ENCODE results near the gene IRF7.

The IRF7 gene

GRCh38 chr11:626475-627307, 10.9 kb upstream of the IRF7 start, which contains the start of gene SCT:
Gene SCT, minus strand, starts transcription at chr11:627181. Its CDS starts 38 bp downstream, at chr11:627143.
- Histone ChIP-seq H3K4me3 (ENCODE audit: low read length) (no peak within 1 kb of the TSS), H3K4me1 (ENCODE audit: control insufficient read depth, insufficient read depth, low read length) (peaks cover 10% of the 10 kb centered on the region), H3K9me3 (replicated peaks; ENCODE audit: low read length) (no peaks in the 10 kb centered on the region), H3K9ac (ENCODE audit: low read depth, low read length) (no peak within 1 kb of the TSS), H3K27me3 (ENCODE audit: control insufficient read depth, insufficient read depth, low read length) (no peaks in the 10 kb centered on the region), H3K36me3 (ENCODE audit: insufficient read depth, low read length) (no peaks in the 10 kb centered on the region), H3K4me2 (ENCODE audit: low read length) (no peak within 1 kb of the TSS)

GRCh38 chr11:625636-626268, 10.0 kb upstream of the IRF7 start:
- Histone ChIP-seq H3K9ac (ENCODE audit: low read depth, low read length) (no peak overlapping the region), H3K4me2 (ENCODE audit: low read length) (no peak overlapping the region), H3K4me1 (ENCODE audit: control insufficient read depth, insufficient read depth, low read length) (peaks cover 10% of the 10 kb centered on the region), H3K27me3 (ENCODE audit: control insufficient read depth, insufficient read depth, low read length) (no peaks in the 10 kb centered on the region), H3K36me3 (ENCODE audit: insufficient read depth, low read length) (no peaks in the 10 kb centered on the region), H3K4me3 (ENCODE audit: low read length) (no peak overlapping the region), H3K9me3 (replicated peaks; ENCODE audit: low read length) (no peaks in the 10 kb centered on the region)

GRCh38 chr11:624705-625635, 9.2 kb upstream of the IRF7 start, which contains the start of gene CDHR5:
Gene CDHR5, minus strand, starts transcription at chr11:624955. Its CDS starts 53 bp downstream, at chr11:624902.
- Histone ChIP-seq H3K9ac (ENCODE audit: low read depth, low read length) (no peak within 1 kb of the TSS), H3K9me3 (replicated peaks; ENCODE audit: low read length) (no peaks in the 10 kb centered on the region), H3K27me3 (ENCODE audit: control insufficient read depth, insufficient read depth, low read length) (no peaks in the 10 kb centered on the region)

GRCh38 chr11:623999-624704, 8.4 kb upstream of the IRF7 start:
- Histone ChIP-seq H3K27me3 (ENCODE audit: control insufficient read depth, insufficient read depth, low read length) (no peaks in the 10 kb centered on the region), H3K36me3 (ENCODE audit: insufficient read depth, low read length) (peaks cover 4% of the 10 kb centered on the region), H3K4me2 (ENCODE audit: low read length) (no peak overlapping the region), H3K4me3 (ENCODE audit: low read length) (no peak overlapping the region), H3K4me1 (ENCODE audit: control insufficient read depth, insufficient read depth, low read length) (peaks cover 6% of the 10 kb centered on the region), H3K9me3 (replicated peaks; ENCODE audit: low read length) (no peaks in the 10 kb centered on the region), H3K9ac (ENCODE audit: low read depth, low read length) (no peak overlapping the region)

More at GRCh38 chr11:624705-625635, 9.2 kb upstream of the IRF7 start, which contains the start of gene CDHR5:
- H3K4me2 ChIP-seq (ENCODE audit: low read length), result no peak within 1 kb of the TSS
- H3K36me3 ChIP-seq (ENCODE audit: insufficient read depth, low read length), result no peaks in the 10 kb centered on the region
- H3K4me3 ChIP-seq (ENCODE audit: low read length), result no peak within 1 kb of the TSS
- H3K4me1 ChIP-seq (ENCODE audit: control insufficient read depth, insufficient read depth, low read length), result peaks cover 10% of the 10 kb centered on the region

GRCh38 chr11:623349-623869, 7.7 kb upstream of the IRF7 start:
- Histone ChIP-seq H3K4me1 (ENCODE audit: control insufficient read depth, insufficient read depth, low read length) (peaks cover 4% of the 10 kb centered on the region), H3K9ac (ENCODE audit: low read depth, low read length) (no peak overlapping the region), H3K27me3 (ENCODE audit: control insufficient read depth, insufficient read depth, low read length) (no peaks in the 10 kb centered on the region), H3K36me3 (ENCODE audit: insufficient read depth, low read length) (peaks cover 6% of the 10 kb centered on the region), H3K4me2 (ENCODE audit: low read length) (no peak overlapping the region), H3K9me3 (replicated peaks; ENCODE audit: low read length) (no peaks in the 10 kb centered on the region), H3K4me3 (ENCODE audit: low read length) (no peak overlapping the region)

- H3K4me3 ChIP-seq (ENCODE audit: low read length), result no peak overlapping the region
- H3K27me3 ChIP-seq (ENCODE audit: control insufficient read depth, insufficient read depth, low read length), result no peaks in the 10 kb centered on the region
- H3K4me1 ChIP-seq (ENCODE audit: control insufficient read depth, insufficient read depth, low read length), result no peaks in the 10 kb centered on the region
- peaks cover 11% of the 10 kb centered on the region for H3K36me3 ChIP-seq (ENCODE audit: insufficient read depth, low read length)
- H3K9ac ChIP-seq (ENCODE audit: low read depth, low read length), result no peak overlapping the region
- no peak overlapping the region for H3K4me2 ChIP-seq (ENCODE audit: low read length)
- no peaks in the 10 kb centered on the region for H3K9me3 ChIP-seq (replicated peaks; ENCODE audit: low read length)
Observed at GRCh38 chr11:621838-622237, 6.1 kb upstream of the IRF7 start.

GRCh38 chr11:620935-621814, 5.4 kb upstream of the IRF7 start:
- Histone ChIP-seq H3K4me1 (ENCODE audit: control insufficient read depth, insufficient read depth, low read length) (peaks cover under 1% of the 10 kb centered on the region), H3K9ac (ENCODE audit: low read depth, low read length) (no peak overlapping the region), H3K4me3 (ENCODE audit: low read length) (no peak overlapping the region), H3K36me3 (ENCODE audit: insufficient read depth, low read length) (peaks cover 11% of the 10 kb centered on the region), H3K4me2 (ENCODE audit: low read length) (no peak overlapping the region), H3K27me3 (ENCODE audit: control insufficient read depth, insufficient read depth, low read length) (no peaks in the 10 kb centered on the region), H3K9me3 (replicated peaks; ENCODE audit: low read length) (no peaks in the 10 kb centered on the region)

- H3K36me3 ChIP-seq (ENCODE audit: insufficient read depth, low read length), result peaks cover 11% of the 10 kb centered on the region
- H3K4me1 ChIP-seq (ENCODE audit: control insufficient read depth, insufficient read depth, low read length), result peaks cover 7% of the 10 kb centered on the region
- H3K4me3 ChIP-seq (ENCODE audit: low read length), result no peak overlapping the region
- no peaks in the 10 kb centered on the region for H3K9me3 ChIP-seq (replicated peaks; ENCODE audit: low read length)
- H3K4me2 ChIP-seq (ENCODE audit: low read length), result no peak overlapping the region
- no peak overlapping the region for H3K9ac ChIP-seq (ENCODE audit: low read depth, low read length)
- H3K27me3 ChIP-seq (ENCODE audit: control insufficient read depth, insufficient read depth, low read length), result no peaks in the 10 kb centered on the region
Observed at GRCh38 chr11:620201-620600, 4.5 kb upstream of the IRF7 start.

GRCh38 chr11:619628-620050, 3.9 kb upstream of the IRF7 start:
- Histone ChIP-seq H3K36me3 (ENCODE audit: insufficient read depth, low read length) (peaks cover 11% of the 10 kb centered on the region), H3K27me3 (ENCODE audit: control insufficient read depth, insufficient read depth, low read length) (no peaks in the 10 kb centered on the region), H3K4me3 (ENCODE audit: low read length) (no peak overlapping the region), H3K4me1 (ENCODE audit: control insufficient read depth, insufficient read depth, low read length) (peaks cover 13% of the 10 kb centered on the region), H3K9me3 (replicated peaks; ENCODE audit: low read length) (no peaks in the 10 kb centered on the region), H3K9ac (ENCODE audit: low read depth, low read length) (no peak overlapping the region), H3K4me2 (ENCODE audit: low read length) (no peak overlapping the region)

Measured in skeletal muscle satellite cell (primary cell).